HEK293 (cell line): ENCODE measurements around the gene CABP7.

Experiments
- CTCF ChIA-PET: fragments of 350-600 bp; formaldehyde crosslinking; extraction: SDS; loops from one replicate; lab custom pipeline; 2021; ENCODE audit warnings: antibody characterized with exemption; lab: Yijun Ruan, JAX
- POLR2A ChIA-PET: fragments of 300-600 bp; formaldehyde crosslinking; extraction: SDS; loops from one replicate; lab custom pipeline; 2020; ENCODE audit warnings: antibody characterized with exemption, inconsistent platforms; lab: Yijun Ruan, JAX
- H3K27ac ChIP-seq: fragments of 200-500 bp; sonication (Bioruptor generic); 2 replicates; pipeline ENCODE4 v1.5.1; 2014; ENCODE audit warnings: low read depth, low read length, control low read depth, inconsistent platforms; ENCODE audit errors: extremely low read depth
- H3K36me3 ChIP-seq, 2 experiments: fragments of 200-500 bp in 1 of 2; sonication (Bioruptor generic) in 1 of 2; 1 replicate in 1 of 2; 2 replicates in 1 of 2; pipeline ENCODE4 v1.5.1; 2014 to 2017; ENCODE audit warnings: inconsistent platforms in 2 of 2, low read length in 2 of 2; ENCODE audit not compliant: control insufficient read depth in 2 of 2, insufficient read depth in 1 of 2
- H3K4me1 ChIP-seq: fragments of 200-500 bp; sonication (Bioruptor generic); 2 replicates; pipeline ENCODE4 v1.5.1; 2014; ENCODE audit warnings: mild to moderate bottlenecking, low read length, inconsistent platforms; ENCODE audit not compliant: control insufficient read depth, insufficient read depth
- H3K4me3 ChIP-seq: 2 replicates; pipeline ENCODE4 v1.5.1; 2011; ENCODE audit warnings: low read depth, mild to moderate bottlenecking, control low read depth, low read length, moderate library complexity
- H3K9me3 ChIP-seq: fragments of 200-500 bp; sonication (Bioruptor generic); 2 replicates; pipeline ENCODE4 v1.5.1; 2014; ENCODE audit warnings: low read depth, low read length, inconsistent platforms; ENCODE audit not compliant: control insufficient read depth, insufficient read depth
- GLIS1 ChIP-seq: fragments of 450-650 bp; formaldehyde crosslinking; IDR thresholded peaks from 2 replicates; pipeline ENCODE4 v1.5.1; 2016; ENCODE audit warnings: missing biosample characterization, missing genetic modification characterization
- HOXC10 ChIP-seq: sonication (generic); formaldehyde crosslinking; IDR thresholded peaks from 2 replicates; pipeline ENCODE4 v1.8.1; 2023; ENCODE audit warnings: mild to moderate bottlenecking, missing genetic modification reagents
- IKZF3 ChIP-seq: fragments of 450-650 bp; IDR thresholded peaks from 2 replicates; pipeline ENCODE4 v1.5.0; 2018; ENCODE audit warnings: missing biosample characterization, mild to moderate bottlenecking, missing genetic modification characterization, moderate library complexity
- KLF7 ChIP-seq: fragments of 450-650 bp; formaldehyde crosslinking; IDR thresholded peaks from 2 replicates; pipeline ENCODE4 v1.5.1; 2016; ENCODE audit warnings: missing biosample characterization, missing genetic modification characterization, borderline replicate concordance
- MEIS1 ChIP-seq: sonication (generic); formaldehyde crosslinking; IDR thresholded peaks from 2 replicates; pipeline ENCODE4 v1.8.1; 2022; ENCODE audit warnings: missing genetic modification reagents, mild to moderate bottlenecking, borderline replicate concordance
- RBAK ChIP-seq: fragments of 450-650 bp; formaldehyde crosslinking; IDR thresholded peaks from 2 replicates; pipeline ENCODE4 v1.5.1; 2016; ENCODE audit warnings: missing biosample characterization, missing genetic modification characterization
- SP2 ChIP-seq: fragments of 450-650 bp; formaldehyde crosslinking; IDR thresholded peaks from 2 replicates; pipeline ENCODE4 v1.5.1; 2016; ENCODE audit warnings: missing biosample characterization, missing genetic modification characterization
- ZBTB17 ChIP-seq: fragments of 450-650 bp; formaldehyde crosslinking; IDR thresholded peaks from 2 replicates; pipeline ENCODE4 v1.5.1; 2016; ENCODE audit warnings: missing biosample characterization, missing genetic modification characterization
- ZBTB48 ChIP-seq: fragments of 450-650 bp; formaldehyde crosslinking; IDR thresholded peaks from 2 replicates; pipeline ENCODE4 v1.5.1; 2016; ENCODE audit warnings: missing biosample characterization, missing genetic modification characterization
- ZIC2 ChIP-seq: fragments of 450-650 bp; formaldehyde crosslinking; IDR thresholded peaks from 2 replicates; pipeline ENCODE4 v1.5.1; 2016; ENCODE audit warnings: missing biosample characterization, missing genetic modification characterization
- ZNF112 ChIP-seq: fragments of 450-650 bp; formaldehyde crosslinking; IDR thresholded peaks from 2 replicates; pipeline ENCODE4 v1.5.0; 2017; ENCODE audit warnings: missing biosample characterization, missing genetic modification characterization
- ZNF174 ChIP-seq: fragments of 450-650 bp; formaldehyde crosslinking; IDR thresholded peaks from 2 replicates; pipeline ENCODE4 v1.5.0; 2017; ENCODE audit warnings: missing biosample characterization, mild to moderate bottlenecking, missing genetic modification characterization
- ZNF184 ChIP-seq: fragments of 450-650 bp; IDR thresholded peaks from 2 replicates; pipeline ENCODE4 v1.5.1; 2018; ENCODE audit warnings: missing biosample characterization, mild to moderate bottlenecking, missing genetic modification characterization
- ZNF221 ChIP-seq: fragments of 450-650 bp; formaldehyde crosslinking; IDR thresholded peaks from 2 replicates; pipeline ENCODE4 v1.5.1; 2017; ENCODE audit warnings: missing biosample characterization, missing genetic modification characterization, borderline replicate concordance
- ZNF23 ChIP-seq: fragments of 450-650 bp; formaldehyde crosslinking; IDR thresholded peaks from 2 replicates; pipeline ENCODE4 v1.5.1; 2016; ENCODE audit warnings: missing biosample characterization, missing genetic modification characterization, borderline replicate concordance
- ZNF248 ChIP-seq: fragments of 450-650 bp; formaldehyde crosslinking; IDR thresholded peaks from 2 replicates; pipeline ENCODE4 v1.5.1; 2017; ENCODE audit warnings: missing biosample characterization, missing genetic modification characterization
- ZNF311 ChIP-seq: fragments of 450-650 bp; formaldehyde crosslinking; IDR thresholded peaks from 2 replicates; pipeline ENCODE4 v1.5.1; 2017; ENCODE audit warnings: missing biosample characterization, missing genetic modification characterization, borderline replicate concordance
- ZNF394 ChIP-seq: fragments of 450-650 bp; formaldehyde crosslinking; IDR thresholded peaks from 2 replicates; pipeline ENCODE4 v1.5.1; 2016; ENCODE audit warnings: missing biosample characterization, missing genetic modification characterization, mild to moderate bottlenecking, moderate library complexity, borderline replicate concordance
- ZNF433 ChIP-seq: fragments of 450-650 bp; formaldehyde crosslinking; IDR thresholded peaks from 2 replicates; pipeline ENCODE4 v1.5.1; 2016; ENCODE audit warnings: missing biosample characterization, missing genetic modification characterization, low read depth
- ZNF530 ChIP-seq: fragments of 450-650 bp; formaldehyde crosslinking; IDR thresholded peaks from 2 replicates; pipeline ENCODE4 v1.5.1; 2016; ENCODE audit warnings: low read depth, missing biosample characterization, missing genetic modification characterization
- ZNF670 ChIP-seq: fragments of 450-650 bp; formaldehyde crosslinking; IDR thresholded peaks from 2 replicates; pipeline ENCODE4 v1.5.1; 2016; ENCODE audit warnings: missing biosample characterization, missing genetic modification characterization, low read depth
- ZNF707 ChIP-seq: fragments of 450-650 bp; formaldehyde crosslinking; IDR thresholded peaks from 2 replicates; pipeline ENCODE4 v1.5.1; 2016; ENCODE audit warnings: missing biosample characterization, missing genetic modification characterization
- ZXDB ChIP-seq: fragments of 450-650 bp; formaldehyde crosslinking; IDR thresholded peaks from 2 replicates; pipeline ENCODE4 v1.5.1; 2016; ENCODE audit warnings: missing biosample characterization, missing genetic modification characterization
- TF ChIP-seq, protein P1 (sequence below): fragments of 450-650 bp; formaldehyde crosslinking; optimal IDR thresholded peaks from 2 replicates; pipeline ENCODE3; 2016; ENCODE audit warnings: missing biosample characterization, mild to moderate bottlenecking, missing genetic modification characterization
- TF ChIP-seq, protein P2 (sequence below): fragments of 450-650 bp; IDR thresholded peaks from 2 replicates; pipeline ENCODE4 v1.5.1; 2018; ENCODE audit warnings: missing biosample characterization, mild to moderate bottlenecking, missing genetic modification characterization

CABP7 gene

DNA sequence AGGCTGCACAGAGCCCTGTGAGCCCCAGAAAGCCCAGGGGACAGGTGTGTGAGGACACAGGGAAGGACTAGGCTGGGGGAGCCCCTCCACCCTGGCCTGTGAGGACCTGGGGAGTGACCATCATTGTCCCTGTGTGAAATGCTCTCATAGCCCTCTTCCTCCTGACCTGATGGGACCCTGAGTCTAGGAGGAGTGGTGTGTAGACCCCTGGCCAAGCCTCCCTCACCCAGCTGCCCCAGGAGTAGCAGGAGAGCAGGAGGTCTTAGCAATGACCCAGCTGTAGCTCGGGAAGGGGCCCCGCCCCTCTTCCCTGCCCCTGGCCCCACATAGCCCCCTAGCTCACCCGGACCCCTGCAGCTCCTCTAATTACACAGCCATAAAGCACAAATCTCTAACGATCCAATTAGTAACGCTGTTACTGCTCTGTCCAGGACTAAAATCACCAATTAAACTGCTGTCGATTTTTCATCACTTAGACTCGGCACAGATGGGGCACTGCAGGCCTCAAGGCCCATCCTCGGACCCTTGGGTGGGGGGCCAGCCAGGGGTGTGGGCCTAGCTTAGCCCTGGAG lies 6.6 kb upstream of the CABP7 start:
- no peaks in the 10 kb centered on the region for H3K36me3 ChIP-seq
- H3K4me3 ChIP-seq: no peak overlapping the region
- TF ChIP-seq ZNF184 (tag by site-specific recombination) (no peak), ZIC2 (tag by site-specific recombination) (peak; percentile 61), GLIS1 (tag by site-specific recombination) (peak; percentile 86), ZNF394 (tag by site-specific recombination) (peak; percentile 71; the same call in 1 of the 2 replicates)
- ChIA-PET CTCF (no interaction called here), POLR2A (no interaction called here)
- no peaks in the 10 kb centered on the region for H3K4me1 ChIP-seq
- H3K27ac ChIP-seq: no peak overlapping the region
- no peaks in the 10 kb centered on the region for H3K9me3 ChIP-seq

DNA sequence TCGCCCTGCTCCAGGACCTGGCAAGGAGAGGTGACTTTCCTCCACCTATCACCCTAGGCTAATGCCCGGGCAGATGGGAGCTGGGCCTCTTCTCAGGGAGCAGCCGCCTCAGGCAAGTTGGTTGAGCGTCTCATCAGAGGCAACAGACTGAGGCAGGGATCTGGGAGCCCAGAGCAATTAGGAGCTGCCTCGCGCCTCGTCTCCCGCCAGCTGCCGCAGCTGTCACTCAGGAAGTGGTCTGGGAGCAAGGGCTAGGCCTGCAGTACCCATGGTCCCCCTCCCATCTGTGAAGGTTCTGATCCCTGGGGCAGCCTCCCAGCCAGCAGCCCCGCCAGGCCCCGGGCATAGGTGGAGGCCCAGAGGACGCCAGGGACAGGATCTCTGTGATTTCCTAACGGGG lies 4.6 kb upstream of the CABP7 start:
- Histone ChIP-seq H3K4me1 (no peaks in the 10 kb centered on the region), H3K9me3 (no peaks in the 10 kb centered on the region), H3K4me3 (no peak overlapping the region), H3K36me3 (no peaks in the 10 kb centered on the region), H3K27ac (no peak overlapping the region)
- POLR2A ChIA-PET: no interaction called here
- TF ChIP-seq ZNF112 (no peak), ZBTB48 (peak; percentile 62), SP2 (0 out of 2 replicates have a peak, but pooled peaks have one; percentile 16), ZBTB17 (tag by site-specific recombination) (peak; percentile 52; the same call in 1 of the 2 replicates), IKZF3 (tag by site-specific recombination) (peak; percentile 22; the same call in 1 of the 2 replicates), RBAK (tag by site-specific recombination) (no peak), ZNF433 (no peak), ZNF221 (no peak)
- CTCF ChIA-PET: interaction anchor here (0.7 to 1.3 kb wide), 3 partner anchors 10 to 373 kb away, joined by 3 to 5 read pairs (median 3); no protein-coding TSS in a partner anchor

DNA sequence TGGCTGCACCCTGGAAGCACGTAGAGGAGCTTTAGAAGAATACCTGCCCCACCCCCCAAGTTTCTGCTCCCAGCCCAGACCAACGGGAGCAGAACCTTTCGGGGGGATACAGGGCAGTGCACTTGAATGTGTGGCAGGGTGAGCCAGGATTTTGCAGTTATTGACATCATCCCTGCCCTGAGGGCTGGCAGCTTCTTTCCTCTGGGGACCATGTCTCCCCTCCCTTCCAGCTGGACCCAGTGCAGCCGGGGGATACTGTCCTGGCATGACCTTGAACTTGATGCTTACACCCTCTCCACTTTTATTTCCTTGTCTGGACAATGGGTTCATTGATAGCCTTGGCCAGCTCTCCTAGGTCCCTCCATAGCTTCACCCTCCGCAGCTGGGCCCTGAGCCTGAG lies 4.1 kb upstream of the CABP7 start:
- Histone ChIP-seq H3K4me3 (no peak overlapping the region), H3K36me3 (no peaks in the 10 kb centered on the region), H3K27ac (no peak overlapping the region), H3K9me3 (no peaks in the 10 kb centered on the region), H3K4me1 (no peaks in the 10 kb centered on the region)
- ChIA-PET CTCF (interaction anchor here (0.9 to 1.3 kb wide), 2 partner anchors 289 to 373 kb away, joined by 3 to 5 read pairs; no protein-coding TSS in a partner anchor), POLR2A (no interaction called here)
- TF ChIP-seq KLF7 (tag by site-specific recombination): no peak
- TF ChIP-seq ZNF174 (tag by site-specific recombination): no peak
- no peak for TF ChIP-seq MEIS1 (CRISPR knock-in tag)
- TF ChIP-seq ZXDB (tag by site-specific recombination): no peak
- TF ChIP-seq ZNF530 (tag by site-specific recombination): no peak
- no peak for TF ChIP-seq ZNF670 (tag by site-specific recombination)
- TF ChIP-seq, protein P1, sequence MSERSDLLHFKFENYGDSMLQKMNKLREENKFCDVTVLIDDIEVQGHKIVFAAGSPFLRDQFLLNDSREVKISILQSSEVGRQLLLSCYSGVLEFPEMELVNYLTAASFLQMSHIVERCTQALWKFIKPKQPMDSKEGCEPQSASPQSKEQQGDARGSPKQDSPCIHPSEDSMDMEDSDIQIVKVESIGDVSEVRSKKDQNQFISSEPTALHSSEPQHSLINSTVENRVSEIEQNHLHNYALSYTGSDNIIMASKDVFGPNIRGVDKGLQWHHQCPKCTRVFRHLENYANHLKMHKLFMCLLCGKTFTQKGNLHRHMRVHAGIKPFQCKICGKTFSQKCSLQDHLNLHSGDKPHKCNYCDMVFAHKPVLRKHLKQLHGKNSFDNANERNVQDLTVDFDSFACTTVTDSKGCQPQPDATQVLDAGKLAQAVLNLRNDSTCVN (tag by site-specific recombination): no peak
- no peak for TF ChIP-seq ZNF248 (tag by site-specific recombination)
- TF ChIP-seq, protein P2, sequence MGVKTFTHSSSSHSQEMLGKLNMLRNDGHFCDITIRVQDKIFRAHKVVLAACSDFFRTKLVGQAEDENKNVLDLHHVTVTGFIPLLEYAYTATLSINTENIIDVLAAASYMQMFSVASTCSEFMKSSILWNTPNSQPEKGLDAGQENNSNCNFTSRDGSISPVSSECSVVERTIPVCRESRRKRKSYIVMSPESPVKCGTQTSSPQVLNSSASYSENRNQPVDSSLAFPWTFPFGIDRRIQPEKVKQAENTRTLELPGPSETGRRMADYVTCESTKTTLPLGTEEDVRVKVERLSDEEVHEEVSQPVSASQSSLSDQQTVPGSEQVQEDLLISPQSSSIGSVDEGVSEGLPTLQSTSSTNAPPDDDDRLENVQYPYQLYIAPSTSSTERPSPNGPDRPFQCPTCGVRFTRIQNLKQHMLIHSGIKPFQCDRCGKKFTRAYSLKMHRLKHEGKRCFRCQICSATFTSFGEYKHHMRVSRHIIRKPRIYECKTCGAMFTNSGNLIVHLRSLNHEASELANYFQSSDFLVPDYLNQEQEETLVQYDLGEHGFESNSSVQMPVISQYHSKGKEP (tag by site-specific recombination): no peak
- no peak for TF ChIP-seq ZNF311 (tag by site-specific recombination)
- no peak for TF ChIP-seq HOXC10 (CRISPR knock-in tag)
- TF ChIP-seq ZNF23: no peak
- TF ChIP-seq ZNF707: no peak
